HepG2 (cell line): ENCODE data around the gene MCRIP2. TPM values are rescaled to one million over a fixed set of nuclear protein-coding genes. Genes with fewer than 3 reads are reported as not detected.

Experiments
- CEBPB ChIP-seq: IDR thresholded peaks from 2 replicates; pipeline ENCODE4 v1.6.1; 2011; ENCODE audit warnings: low read depth, low read length, improper control_type of control experiment, borderline replicate concordance
- GRHL1 ChIP-seq: sonication (generic); formaldehyde crosslinking; conservative IDR thresholded peaks from 2 replicates; pipeline ENCODE4 v1.8.0; 2022; ENCODE audit warnings: missing genetic modification reagents
- RELA ChIP-seq: sonication (generic); formaldehyde crosslinking; IDR thresholded peaks from 2 replicates; pipeline ENCODE4 v1.4.0; 2020; ENCODE audit warnings: missing genetic modification reagents
- SOX5 ChIP-seq: IDR thresholded peaks from 2 replicates; pipeline ENCODE4 v1.6.1; 2016; ENCODE audit warnings: borderline replicate concordance
- TBX2 ChIP-seq: sonication (generic); formaldehyde crosslinking; IDR thresholded peaks from 2 replicates; pipeline ENCODE4 v1.5.0; 2020; ENCODE audit warnings: missing genetic modification reagents, mild to moderate bottlenecking, borderline replicate concordance
- THAP9 ChIP-seq: sonication (generic); formaldehyde crosslinking; IDR thresholded peaks from 2 replicates; pipeline ENCODE4; 2020; ENCODE audit warnings: missing genetic modification reagents, mild to moderate bottlenecking, borderline replicate concordance
- ZMYM4 ChIP-seq: sonication (generic); formaldehyde crosslinking; IDR thresholded peaks from 2 replicates; pipeline ENCODE4 v1.8.1; 2023; ENCODE audit warnings: mild to moderate bottlenecking, missing genetic modification reagents
- ZNF605 ChIP-seq: sonication (generic); formaldehyde crosslinking; IDR thresholded peaks from 2 replicates; pipeline ENCODE4 v1.8.0; 2022; ENCODE audit warnings: mild to moderate bottlenecking, missing genetic modification reagents
- ZNF777 ChIP-seq: sonication (generic); formaldehyde crosslinking; IDR thresholded peaks from 2 replicates; pipeline ENCODE4 v1.4.0; 2020; ENCODE audit warnings: missing genetic modification reagents
- polyA plus RNA-seq, 8 experiments: library from polyadenylated mRNA; depleted of rRNA in 3 of 8; stranded (reverse) in 7 of 8; unstranded in 1 of 8; fragments of >200 nt; fragmentation: Illumina TruSeq in 4 of 8; extraction: Trizol in 4 of 8; gene quantifications; 2 replicates each; pipeline versions ENCODE4 v1.2.1 to v1.2.3, GENCODE V29; 2011 to 2016; ENCODE audit warnings: low read depth in 4 of 8, missing spikeins in 1 of 8, mixed read lengths in 1 of 8; ENCODE audit not compliant: insufficient read depth in 1 of 8
- total RNA-seq, 5 experiments: library from RNA; depleted of rRNA; stranded (reverse); fragments of >200 nt; fragmentation: Illumina TruSeq; extraction: Trizol; gene quantifications; 2 replicates each; pipeline ENCODE4 v1.2.3, GENCODE V29; 2016; ENCODE audit warnings: low read depth in 1 of 5
- TF ChIP-seq, protein P1 (sequence below): sonication (generic); formaldehyde crosslinking; IDR thresholded peaks from 2 replicates; pipeline ENCODE4 v1.4.0; 2020; ENCODE audit warnings: mild to moderate bottlenecking, missing genetic modification reagents

The MCRIP2 gene
- total and polyA plus RNA-seq, 2 of the 13 experiments (the other 11 are each of a cell fraction or from before 2014, with no cell fraction given), result 39.6 to 76.7 TPM

- TF ChIP-seq, protein P1, sequence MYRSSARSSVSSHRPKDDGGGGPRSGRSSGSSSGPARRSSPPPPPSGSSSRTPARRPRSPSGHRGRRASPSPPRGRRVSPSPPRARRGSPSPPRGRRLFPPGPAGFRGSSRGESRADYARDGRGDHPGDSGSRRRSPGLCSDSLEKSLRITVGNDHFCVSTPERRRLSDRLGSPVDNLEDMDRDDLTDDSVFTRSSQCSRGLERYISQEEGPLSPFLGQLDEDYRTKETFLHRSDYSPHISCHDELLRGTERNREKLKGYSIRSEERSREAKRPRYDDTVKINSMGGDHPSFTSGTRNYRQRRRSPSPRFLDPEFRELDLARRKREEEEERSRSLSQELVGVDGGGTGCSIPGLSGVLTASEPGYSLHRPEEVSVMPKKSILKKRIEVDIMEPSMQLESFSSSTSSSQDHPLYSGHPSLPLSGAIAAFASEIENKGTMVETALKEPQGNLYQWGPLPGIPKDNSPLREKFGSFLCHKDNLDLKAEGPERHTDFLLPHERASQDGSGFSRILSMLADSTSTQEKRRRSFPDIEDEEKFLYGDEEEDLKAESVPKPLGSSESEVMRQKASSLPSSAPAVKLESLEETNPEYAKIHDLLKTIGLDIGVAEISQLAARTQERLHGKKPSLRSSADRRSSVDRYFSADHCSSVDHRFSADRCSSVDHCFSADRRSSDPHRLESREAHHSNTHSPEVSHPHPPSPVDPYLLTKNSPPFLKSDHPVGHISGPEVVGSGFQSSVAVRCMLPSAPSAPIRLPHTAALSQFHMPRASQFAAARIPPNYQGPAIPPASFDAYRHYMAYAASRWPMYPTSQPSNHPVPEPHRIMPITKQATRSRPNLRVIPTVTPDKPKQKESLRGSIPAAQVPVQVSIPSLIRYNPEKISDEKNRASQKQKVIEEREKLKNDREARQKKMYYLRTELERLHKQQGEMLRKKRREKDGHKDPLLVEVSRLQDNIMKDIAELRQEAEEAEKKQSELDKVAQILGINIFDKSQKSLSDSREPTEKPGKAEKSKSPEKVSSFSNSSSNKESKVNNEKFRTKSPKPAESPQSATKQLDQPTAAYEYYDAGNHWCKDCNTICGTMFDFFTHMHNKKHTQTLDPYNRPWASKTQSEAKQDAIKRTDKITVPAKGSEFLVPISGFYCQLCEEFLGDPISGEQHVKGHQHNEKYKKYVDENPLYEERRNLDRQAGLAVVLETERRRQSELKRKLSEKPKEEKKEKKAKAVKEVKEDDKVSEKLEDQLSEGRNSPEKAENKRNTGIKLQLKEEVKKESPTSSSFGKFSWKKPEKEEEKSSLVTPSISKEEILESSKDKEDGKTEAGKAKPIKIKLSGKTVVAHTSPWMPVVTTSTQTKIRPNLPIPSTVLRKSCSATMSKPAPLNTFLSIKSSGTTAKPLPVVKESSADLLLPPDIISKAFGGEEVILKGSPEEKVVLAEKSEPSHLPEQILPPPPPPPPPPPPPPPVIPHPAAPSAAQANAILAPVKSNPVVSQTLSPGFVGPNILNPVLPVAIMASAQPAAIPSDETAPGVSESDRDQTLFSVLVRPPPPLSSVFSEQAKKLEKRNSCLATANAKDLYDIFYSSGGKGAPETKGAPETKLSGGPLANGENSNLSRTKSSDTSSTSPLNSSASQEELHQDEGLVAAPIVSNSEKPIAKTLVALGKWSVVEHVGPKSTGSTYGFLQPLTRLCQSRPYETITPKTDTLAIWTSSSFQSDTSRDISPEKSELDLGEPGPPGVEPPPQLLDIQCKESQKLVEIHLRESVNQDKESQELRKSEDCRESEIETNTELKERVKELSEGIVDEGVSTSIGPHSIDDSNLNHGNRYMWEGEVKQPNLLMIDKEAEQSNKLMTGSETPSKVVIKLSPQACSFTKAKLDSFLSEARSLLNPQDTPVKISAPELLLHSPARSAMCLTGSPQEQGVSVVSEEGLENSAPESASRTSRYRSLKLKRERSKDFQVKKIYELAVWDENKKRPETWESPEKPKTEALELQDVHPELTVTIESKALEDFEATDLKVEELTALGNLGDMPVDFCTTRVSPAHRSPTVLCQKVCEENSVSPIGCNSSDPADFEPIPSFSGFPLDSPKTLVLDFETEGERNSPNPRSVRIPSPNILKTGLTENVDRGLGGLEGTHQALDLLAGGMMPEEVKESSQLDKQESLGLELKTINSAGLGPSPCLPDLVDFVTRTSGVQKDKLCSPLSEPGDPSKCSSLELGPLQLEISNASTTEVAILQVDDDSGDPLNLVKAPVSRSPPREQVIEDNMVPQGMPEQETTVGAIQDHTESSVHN, result peak; percentile 57; the same call in 1 of the 2 replicates
- TF ChIP-seq THAP9 (CRISPR knock-in tag) (0 out of 2 replicates have a peak, but pooled peaks have one; percentile 25), GRHL1 (CRISPR knock-in tag) (no peak), ZNF777 (CRISPR knock-in tag) (no peak; the same call in none of the 2 replicates), RELA (CRISPR knock-in tag) (0 out of 2 replicates have a peak, but pooled peaks have one; percentile 32), CEBPB (no peak), ZNF605 (CRISPR knock-in tag) (no peak), ZMYM4 (CRISPR knock-in tag) (no peak; the same call in 1 of the 2 replicates), TBX2 (CRISPR knock-in tag) (peak; percentile 55), SOX5 (CRISPR knock-in tag) (peak; percentile 34; the same call in 1 of the 2 replicates)
These were observed 791 bp downstream of the MCRIP2 start (continued) for GRCh38 chr16:642189-643049.
